Measurements from ENCODE around the gene APEX1. TPM values are rescaled to one million over a fixed set of nuclear protein-coding genes. Genes with fewer than 3 reads are reported as not detected.
A peak's percentile ranks its signal among the peaks of the same experiment; 100 is the strongest.

APEX1 gene
- total RNA-seq, 1 experiment from 2014 or later, result 235 TPM

- Histone ChIP-seq H4K20me1 (ENCODE audit: insufficient read depth) (no peaks in the 10 kb centered on the region), H3K9ac (ENCODE audit: low read length) (no peak overlapping the region), H3K4me2 (ENCODE audit: low read length) (0 out of 2 replicates have a peak overlapping the region, but pooled peaks have one; percentile 2), H3K4me1 (ENCODE audit: control insufficient read depth in 1 of 2, insufficient read depth in 2 of 2, low read length in 2 of 2) (peaks cover 8 to 30% of the 10 kb centered on the region in 2 experiments; a peak in 3 of 4 replicates), H3K4me3 (replicated peaks in 1 of 2; ENCODE audit: low read depth in 1 of 2, low read length in 2 of 2) (no peak overlapping the region), H3K9me2 (ENCODE audit: insufficient read depth) (no peaks in the 10 kb centered on the region), H2AFZ (ENCODE audit: low read depth, low read length, poor library complexity, severe bottlenecking) (no peak overlapping the region), H3K36me3 (ENCODE audit: control insufficient read depth in 1 of 2, insufficient read depth in 2 of 2, low read length in 2 of 2) (no peaks in the 10 kb centered on the region), H3K79me2 (ENCODE audit: insufficient read depth, low read length) (peaks cover 19% of the 10 kb centered on the region), H3K9me3 (ENCODE audit: control insufficient read depth in 1 of 2, insufficient read depth in 1 of 2, low read depth in 1 of 2, low read length in 2 of 2) (no peaks in the 10 kb centered on the region), H3K27me3 (ENCODE audit: insufficient read depth, low read length) (no peaks in the 10 kb centered on the region), H3K27ac (ENCODE audit: low read depth, low read length) (peak overlapping the region; percentile 27; the same call in 1 of the 2 replicates)
- RAD21 ChIA-PET (ENCODE audit: low non-redundant PET in 1 of 2, low total read pairs in 2 of 2, uncharacterized antibody in 2 of 2, unreplicated experiment in 2 of 2), result interaction anchor here in 1 of 2 experiments (0.6 to 1.0 kb wide), 3 partner anchors 46 to 191 kb away, joined by 3 to 4 read pairs (median 3); partner anchors contain the start of gene PNP
- CTCF ChIA-PET, result interaction anchor here (0.6 to 1.9 kb wide), 17 partner anchors 9 to 265 kb away, joined by 3 to 18 read pairs (median 4); partner anchors contain the start of genes APEX1, CCNB1IP1, OSGEP and PARP2
- BruUV-seq (replicated peaks), result no TSS peak
- POLR2A ChIA-PET, result interaction anchor here (0.7 to 3.8 kb wide), 8 partner anchors 9 to 194 kb away, joined by 3 to 30 read pairs (median 6); partner anchors contain the start of genes APEX1, PARP2 and PNP
- intact Hi-C loops (cut with micrococcal nuclease), result loop anchor here (1.0 to 2.0 kb wide), 2 partner anchors 39 to 191 kb away; partner anchors contain the start of genes APEX1 and OSGEP
- DNase-seq (ENCODE audit: low read depth, low spot score) (peak; percentile 43), ATAC-seq (peak; percentile 39; the same call in 1 of the 2 replicates)
- no peak for TF ChIP-seq TCF7L2 (IDR thresholded peaks at IDR 0.05; ENCODE audit: borderline replicate concordance, extremely low read depth, insufficient read depth, insufficient read length)
- peak; percentile 34 to 78 (median 66); a peak in 5 of 6 replicates for TF ChIP-seq CTCF (IDR thresholded peaks at IDR 0.05 in 2 of 3, conservative IDR thresholded peaks at IDR 0.05 in 1 of 3; ENCODE audit: borderline replicate concordance in 1 of 3, insufficient read depth in 1 of 3, low read depth in 2 of 3, low read length in 2 of 3)
- TF ChIP-seq EGR1 (IDR thresholded peaks at IDR 0.05; ENCODE audit: low read depth), result no peak
- TF ChIP-seq POLR2A (IDR thresholded peaks at IDR 0.05; ENCODE audit: borderline replicate concordance, extremely low read depth, insufficient read depth, insufficient read length), result no peak
- no peak for TF ChIP-seq ELF1 (IDR thresholded peaks at IDR 0.05; ENCODE audit: borderline replicate concordance, low read depth)
- TF ChIP-seq CBX3 (IDR thresholded peaks at IDR 0.05; ENCODE audit: low read depth), result no peak
- TF ChIP-seq, protein P1, sequence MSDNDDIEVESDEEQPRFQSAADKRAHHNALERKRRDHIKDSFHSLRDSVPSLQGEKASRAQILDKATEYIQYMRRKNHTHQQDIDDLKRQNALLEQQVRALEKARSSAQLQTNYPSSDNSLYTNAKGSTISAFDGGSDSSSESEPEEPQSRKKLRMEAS (IDR thresholded peaks at IDR 0.05), result no peak
- TF ChIP-seq YY1 (IDR thresholded peaks at IDR 0.05; ENCODE audit: extremely low read depth, insufficient replicate concordance, low read depth, low read length), result peak; percentile 5
- no peak for TF ChIP-seq ZFX (IDR thresholded peaks at IDR 0.05)
- TF ChIP-seq ATF3 (IDR thresholded peaks at IDR 0.05), result no peak
- peak; percentile 54 for TF ChIP-seq RAD21 (IDR thresholded peaks at IDR 0.05; ENCODE audit: low read depth)
- no peak for TF ChIP-seq SRF (IDR thresholded peaks at IDR 0.05; ENCODE audit: low read depth)
Measured at GRCh38 chr14:20415782-20416206, 39.2 kb upstream of the APEX1 start.
